ENCODE data around the gene DNAL4. TPM values are rescaled to one million over a fixed set of nuclear protein-coding genes. Genes with fewer than 3 reads are reported as not detected.
A peak's percentile ranks its signal among the peaks of the same experiment; 100 is the strongest.

The DNAL4 gene
- total RNA-seq, 1 experiment from 2014 or later, result 18.3 TPM

- Mint-ChIP-seq H3K9me3 (ENCODE audit: unreplicated experiment) (no peaks in the 10 kb centered on the region), H3K36me3 (ENCODE audit: insufficient read depth, unreplicated experiment) (peaks cover 89% of the 10 kb centered on the region), H3K4me3 (ENCODE audit: unreplicated experiment) (no peak overlapping the region), H3K4me1 (ENCODE audit: insufficient read depth, unreplicated experiment) (peaks cover 9% of the 10 kb centered on the region), H3K27ac (ENCODE audit: low read depth, unreplicated experiment) (no peak overlapping the region), H3K27me3 (ENCODE audit: insufficient read depth, unreplicated experiment) (no peaks in the 10 kb centered on the region)
- POLR2A ChIA-PET, result interaction anchor here (0.6 to 2.6 kb wide), 4 partner anchors 10 to 335 kb away, joined by 3 to 13 read pairs (median 4); partner anchors contain the start of gene GTPBP1
- intact Hi-C loops (cut with micrococcal nuclease), result no loop called here
- TF ChIP-seq CTCF (IDR thresholded peaks at IDR 0.05; ENCODE audit: unreplicated experiment), result no peak
- BruUV-seq (replicated peaks), result no TSS peak
- no peak for DNase-seq (ENCODE audit: unreplicated experiment)
- CTCF ChIA-PET, result interaction anchor here (0.5 to 3.3 kb wide), 7 partner anchors 13 to 500 kb away, joined by 3 to 13 read pairs (median 3); no protein-coding TSS in a partner anchor
Observed at GRCh38 chr22:38732251-38732815, 61.6 kb downstream of the DNAL4 start.

GRCh38 chr22:38731703-38732161 is 62.2 kb downstream of the DNAL4 start:
- Mint-ChIP-seq H3K36me3 (ENCODE audit: insufficient read depth, unreplicated experiment) (peaks cover 91% of the 10 kb centered on the region), H3K4me1 (ENCODE audit: insufficient read depth, unreplicated experiment) (peaks cover 7% of the 10 kb centered on the region), H3K27ac (ENCODE audit: low read depth, unreplicated experiment) (no peak overlapping the region), H3K27me3 (ENCODE audit: insufficient read depth, unreplicated experiment) (no peaks in the 10 kb centered on the region), H3K9me3 (ENCODE audit: unreplicated experiment) (no peaks in the 10 kb centered on the region), H3K4me3 (ENCODE audit: unreplicated experiment) (no peak overlapping the region)
- CTCF ChIA-PET, result interaction anchor here (0.7 to 3.3 kb wide), 5 partner anchors 12 to 89 kb away, joined by 3 to 13 read pairs (median 7); no protein-coding TSS in a partner anchor
- POLR2A ChIA-PET, result interaction anchor here (1.2 kb wide), 1 partner anchor 14 kb away, joined by 3 read pairs; no protein-coding TSS in a partner anchor
- intact Hi-C loops (cut with micrococcal nuclease), result no loop called here
- no peak for DNase-seq (ENCODE audit: unreplicated experiment)
- BruUV-seq (replicated peaks), result no TSS peak
- no peak for TF ChIP-seq CTCF (IDR thresholded peaks at IDR 0.05; ENCODE audit: unreplicated experiment)

GRCh38 chr22:38730411-38730871 is 63.5 kb downstream of the DNAL4 start:
- Mint-ChIP-seq H3K27me3 (ENCODE audit: insufficient read depth, unreplicated experiment) (no peaks in the 10 kb centered on the region), H3K27ac (ENCODE audit: low read depth, unreplicated experiment) (peak overlapping the region; percentile 70), H3K9me3 (ENCODE audit: unreplicated experiment) (no peaks in the 10 kb centered on the region), H3K36me3 (ENCODE audit: insufficient read depth, unreplicated experiment) (peaks cover 92% of the 10 kb centered on the region), H3K4me3 (ENCODE audit: unreplicated experiment) (no peak overlapping the region), H3K4me1 (ENCODE audit: insufficient read depth, unreplicated experiment) (peaks cover 7% of the 10 kb centered on the region)
- intact Hi-C loops (cut with micrococcal nuclease), result no loop called here
- POLR2A ChIA-PET, result interaction anchor here (2.4 kb wide), 1 partner anchor 24 kb away, joined by 6 read pairs; the partner anchor contains the start of gene GTPBP1
- CTCF ChIA-PET, result no interaction called here
- no TSS peak for BruUV-seq (replicated peaks)
- no peak for TF ChIP-seq CTCF (IDR thresholded peaks at IDR 0.05; ENCODE audit: unreplicated experiment)
- DNase-seq (ENCODE audit: unreplicated experiment), result no peak

GRCh38 chr22:38729946-38730345 is 64.0 kb downstream of the DNAL4 start:
- Mint-ChIP-seq H3K36me3 (ENCODE audit: insufficient read depth, unreplicated experiment) (peaks cover 92% of the 10 kb centered on the region), H3K9me3 (ENCODE audit: unreplicated experiment) (no peaks in the 10 kb centered on the region), H3K4me1 (ENCODE audit: insufficient read depth, unreplicated experiment) (peaks cover 7% of the 10 kb centered on the region), H3K27me3 (ENCODE audit: insufficient read depth, unreplicated experiment) (no peaks in the 10 kb centered on the region), H3K4me3 (ENCODE audit: unreplicated experiment) (no peak overlapping the region), H3K27ac (ENCODE audit: low read depth, unreplicated experiment) (peak overlapping the region; percentile 70)
- no peak for DNase-seq (ENCODE audit: unreplicated experiment)
- CTCF ChIA-PET, result no interaction called here
- intact Hi-C loops (cut with micrococcal nuclease), result no loop called here
- POLR2A ChIA-PET, result interaction anchor here (1.2 to 2.4 kb wide), 3 partner anchors 13 to 30 kb away, joined by 3 to 6 read pairs (median 3); partner anchors contain the start of gene GTPBP1
- BruUV-seq (replicated peaks), result no TSS peak
- no peak for TF ChIP-seq CTCF (IDR thresholded peaks at IDR 0.05; ENCODE audit: unreplicated experiment)
